ENCODE measurements around the gene SGTA. TPM values are rescaled to one million over a fixed set of nuclear protein-coding genes. Genes with fewer than 3 reads are reported as not detected.

Gene SGTA
- total RNA-seq, 1 donor from 2014 or later = 47.3 TPM

DNA sequence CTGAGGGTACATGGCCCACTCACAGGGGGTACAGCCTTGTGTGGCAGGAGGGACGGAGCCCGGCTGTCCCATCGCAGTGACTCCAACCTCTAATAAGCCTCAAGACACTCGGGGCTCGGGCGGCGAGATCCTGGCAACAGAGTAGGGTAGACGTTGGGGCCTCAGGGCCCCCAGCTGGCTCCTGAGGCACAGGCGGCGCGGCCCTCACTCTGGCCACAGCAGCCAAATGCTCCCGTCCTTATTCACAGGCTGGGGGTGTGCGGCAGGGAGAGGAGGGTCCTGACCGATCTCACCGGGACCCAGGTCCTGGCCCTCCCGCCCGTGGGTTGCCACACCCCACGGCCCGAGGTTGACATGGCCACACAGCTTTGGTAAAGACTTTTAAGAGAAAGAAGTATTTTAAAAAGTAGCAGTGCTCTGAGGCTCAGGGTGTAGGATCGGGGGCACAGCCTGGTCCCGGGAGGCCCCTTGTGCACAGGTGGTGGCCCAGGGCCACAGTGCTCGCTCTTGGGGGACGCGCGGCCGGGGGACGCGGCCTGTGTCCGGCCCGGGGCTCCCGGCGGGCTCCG, 50.8 kb downstream of the SGTA start:
- peaks cover 31% of the 10 kb centered on the region for H3K4me1 Mint-ChIP-seq
- DNase-seq = no peak
- no peak for ATAC-seq (ENCODE audit: low read depth)

DNA sequence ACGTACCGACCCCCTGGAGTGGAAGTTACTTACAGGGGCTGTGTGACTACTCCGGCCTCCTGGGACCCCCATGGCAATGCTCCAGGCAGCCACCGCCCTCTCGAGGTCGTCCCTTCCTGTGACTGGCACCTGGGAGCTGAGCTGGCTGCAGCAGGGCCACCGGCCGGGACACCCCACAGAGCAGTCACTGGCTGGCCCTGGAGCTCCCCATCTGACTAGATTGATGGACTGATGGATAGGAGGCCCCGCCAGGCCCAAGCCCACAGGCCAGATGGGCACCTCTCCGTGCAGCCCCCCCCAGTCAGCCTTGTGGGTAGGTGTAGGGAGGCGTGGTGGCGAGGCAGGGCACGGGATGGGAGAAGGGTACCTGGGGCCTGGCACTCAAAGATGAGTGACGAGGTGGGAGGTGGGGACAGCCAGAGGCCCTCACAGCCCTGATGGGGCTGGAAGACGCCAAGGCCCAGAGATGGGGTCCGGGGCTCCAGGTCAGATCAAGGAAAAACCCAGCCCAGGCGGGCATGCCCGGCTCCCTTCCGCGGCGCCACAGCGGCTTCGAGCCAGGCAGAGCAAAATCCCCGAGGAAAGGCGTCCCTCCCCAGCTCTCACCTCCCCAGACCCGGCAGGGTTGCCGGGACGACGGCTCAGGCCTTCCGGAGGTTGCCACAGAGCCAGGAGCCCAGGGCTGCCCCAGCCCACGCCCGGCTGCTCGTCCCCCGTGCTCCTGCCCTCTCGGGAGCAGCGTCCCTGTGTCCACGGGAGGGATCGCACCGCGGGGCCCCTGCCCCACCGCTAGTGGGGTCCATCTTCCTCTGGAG, 51.7 kb downstream of the SGTA start:
- no peak for ATAC-seq (ENCODE audit: low read depth)
- Mint-ChIP-seq H3K27ac (no peak overlapping the region), H3K4me1 (peaks cover 33% of the 10 kb centered on the region), H3K4me3 (no peak overlapping the region), H3K9me3 (no peaks in the 10 kb centered on the region), H3K36me3 (ENCODE audit: low read depth) (peaks cover 39% of the 10 kb centered on the region), H3K27me3 (no peaks in the 10 kb centered on the region)
- TF ChIP-seq, protein P1, sequence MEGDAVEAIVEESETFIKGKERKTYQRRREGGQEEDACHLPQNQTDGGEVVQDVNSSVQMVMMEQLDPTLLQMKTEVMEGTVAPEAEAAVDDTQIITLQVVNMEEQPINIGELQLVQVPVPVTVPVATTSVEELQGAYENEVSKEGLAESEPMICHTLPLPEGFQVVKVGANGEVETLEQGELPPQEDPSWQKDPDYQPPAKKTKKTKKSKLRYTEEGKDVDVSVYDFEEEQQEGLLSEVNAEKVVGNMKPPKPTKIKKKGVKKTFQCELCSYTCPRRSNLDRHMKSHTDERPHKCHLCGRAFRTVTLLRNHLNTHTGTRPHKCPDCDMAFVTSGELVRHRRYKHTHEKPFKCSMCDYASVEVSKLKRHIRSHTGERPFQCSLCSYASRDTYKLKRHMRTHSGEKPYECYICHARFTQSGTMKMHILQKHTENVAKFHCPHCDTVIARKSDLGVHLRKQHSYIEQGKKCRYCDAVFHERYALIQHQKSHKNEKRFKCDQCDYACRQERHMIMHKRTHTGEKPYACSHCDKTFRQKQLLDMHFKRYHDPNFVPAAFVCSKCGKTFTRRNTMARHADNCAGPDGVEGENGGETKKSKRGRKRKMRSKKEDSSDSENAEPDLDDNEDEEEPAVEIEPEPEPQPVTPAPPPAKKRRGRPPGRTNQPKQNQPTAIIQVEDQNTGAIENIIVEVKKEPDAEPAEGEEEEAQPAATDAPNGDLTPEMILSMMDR (IDR thresholded peaks at IDR 0.05) = no peak
- ChIA-PET CTCF (interaction anchor here (0.6 kb wide), 1 partner anchor 60 kb away, joined by 3 read pairs; no protein-coding TSS in a partner anchor), POLR2A (interaction anchor here (0.5 to 1.6 kb wide), 3 partner anchors 32 to 148 kb away, joined by 3 to 5 read pairs (median 4); no protein-coding TSS in a partner anchor)
- intact Hi-C loops (cut with micrococcal nuclease) = no loop called here
- DNase-seq = no peak

More for the DNA sequence above, 50.8 kb downstream of the SGTA start:
- CTCF ChIA-PET = no interaction called here
- Mint-ChIP-seq H3K9me3 (no peaks in the 10 kb centered on the region), H3K27ac (no peak overlapping the region), H3K27me3 (no peaks in the 10 kb centered on the region), H3K4me3 (no peak overlapping the region), H3K36me3 (ENCODE audit: low read depth) (peaks cover 48% of the 10 kb centered on the region)
- POLR2A ChIA-PET = no interaction called here
- intact Hi-C loops (cut with micrococcal nuclease) = no loop called here
- TF ChIP-seq, protein P1 (IDR thresholded peaks at IDR 0.05) = no peak

- no peak overlapping the region for H3K4me3 Mint-ChIP-seq
- POLR2A ChIA-PET = interaction anchor here (0.7 to 1.6 kb wide), 3 partner anchors 20 to 81 kb away, joined by 5 to 7 read pairs (median 5); no protein-coding TSS in a partner anchor
- no peak for DNase-seq
Measured at GRCh38 chr19:2729943-2730818, 52.9 kb downstream of the SGTA start.

GRCh38 chr19:2728783-2729387, 54.2 kb downstream of the SGTA start:
- H3K4me3 Mint-ChIP-seq = no peak overlapping the region
- ChIA-PET CTCF (no interaction called here), POLR2A (interaction anchor here (0.6 to 1.4 kb wide), 2 partner anchors 28 to 80 kb away, joined by 3 to 4 read pairs; no protein-coding TSS in a partner anchor)
- peaks cover 2% of the 10 kb centered on the region for H3K27me3 Mint-ChIP-seq
- peaks cover 26% of the 10 kb centered on the region for H3K4me1 Mint-ChIP-seq
- TF ChIP-seq, protein P1 (IDR thresholded peaks at IDR 0.05) = no peak
- peak; percentile 45 for ATAC-seq (ENCODE audit: low read depth)
- DNase-seq = no peak
- H3K9me3 Mint-ChIP-seq = no peaks in the 10 kb centered on the region
- intact Hi-C loops (cut with micrococcal nuclease) = no loop called here
- no peak overlapping the region for H3K27ac Mint-ChIP-seq
- H3K36me3 Mint-ChIP-seq (ENCODE audit: low read depth) = peaks cover 14% of the 10 kb centered on the region

More at GRCh38 chr19:2729943-2730818, 52.9 kb downstream of the SGTA start:
- peaks cover 27% of the 10 kb centered on the region for H3K36me3 Mint-ChIP-seq (ENCODE audit: low read depth)
- TF ChIP-seq, protein P1 (IDR thresholded peaks at IDR 0.05) = no peak
- peaks cover 38% of the 10 kb centered on the region for H3K4me1 Mint-ChIP-seq
- H3K27me3 Mint-ChIP-seq = no peaks in the 10 kb centered on the region
- intact Hi-C loops (cut with micrococcal nuclease) = no loop called here
- ATAC-seq (ENCODE audit: low read depth) = no peak
- no peaks in the 10 kb centered on the region for H3K9me3 Mint-ChIP-seq
- CTCF ChIA-PET = no interaction called here
- no peak overlapping the region for H3K27ac Mint-ChIP-seq
